ENCODE measurements around the gene TAGLN.

- TF ChIP-seq, protein P1, sequence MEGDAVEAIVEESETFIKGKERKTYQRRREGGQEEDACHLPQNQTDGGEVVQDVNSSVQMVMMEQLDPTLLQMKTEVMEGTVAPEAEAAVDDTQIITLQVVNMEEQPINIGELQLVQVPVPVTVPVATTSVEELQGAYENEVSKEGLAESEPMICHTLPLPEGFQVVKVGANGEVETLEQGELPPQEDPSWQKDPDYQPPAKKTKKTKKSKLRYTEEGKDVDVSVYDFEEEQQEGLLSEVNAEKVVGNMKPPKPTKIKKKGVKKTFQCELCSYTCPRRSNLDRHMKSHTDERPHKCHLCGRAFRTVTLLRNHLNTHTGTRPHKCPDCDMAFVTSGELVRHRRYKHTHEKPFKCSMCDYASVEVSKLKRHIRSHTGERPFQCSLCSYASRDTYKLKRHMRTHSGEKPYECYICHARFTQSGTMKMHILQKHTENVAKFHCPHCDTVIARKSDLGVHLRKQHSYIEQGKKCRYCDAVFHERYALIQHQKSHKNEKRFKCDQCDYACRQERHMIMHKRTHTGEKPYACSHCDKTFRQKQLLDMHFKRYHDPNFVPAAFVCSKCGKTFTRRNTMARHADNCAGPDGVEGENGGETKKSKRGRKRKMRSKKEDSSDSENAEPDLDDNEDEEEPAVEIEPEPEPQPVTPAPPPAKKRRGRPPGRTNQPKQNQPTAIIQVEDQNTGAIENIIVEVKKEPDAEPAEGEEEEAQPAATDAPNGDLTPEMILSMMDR (IDR thresholded peaks at IDR 0.05): no peak
- no peak for TF ChIP-seq POLR2AphosphoS5 (IDR thresholded peaks at IDR 0.05)
Measured at GRCh38 chr11:117187007-117187406, 12.2 kb upstream of the TAGLN start.
